ENCODE measurements around the gene AZU1.

AZU1 gene

GRCh38 chr19:855566-856120 lies 28.0 kb downstream of the AZU1 start:
- DNase-seq (ENCODE audit: low spot score), result no peak

- no peak for DNase-seq (ENCODE audit: low spot score)
These were observed 30.6 kb downstream of the AZU1 start for GRCh38 chr19:858284-858683.

- no peak for DNase-seq (ENCODE audit: low spot score)
These were observed 31.5 kb downstream of the AZU1 start, which contains the start of gene CFD for GRCh38 chr19:858868-859843. CFD (plus strand) TSS chr19:859664; CDS start chr19:859690, 26 bp downstream.

- no peak for DNase-seq (ENCODE audit: low spot score)
These were observed 33.6 kb downstream of the AZU1 start for GRCh38 chr19:861141-861755.

GRCh38 chr19:861756-862580 lies 34.3 kb downstream of the AZU1 start:
- peak; percentile 46 for DNase-seq (ENCODE audit: low spot score)

- peak; percentile 70 for DNase-seq (ENCODE audit: low spot score)
These were observed 35.1 kb downstream of the AZU1 start for GRCh38 chr19:862581-863314.

GRCh38 chr19:863315-863620 lies 35.6 kb downstream of the AZU1 start:
- DNase-seq (ENCODE audit: low spot score), result no peak

- DNase-seq (ENCODE audit: low spot score), result no peak
These were observed 39.2 kb downstream of the AZU1 start for GRCh38 chr19:866769-867300.

GRCh38 chr19:867301-867793 lies 39.7 kb downstream of the AZU1 start:
- DNase-seq (ENCODE audit: low spot score), result no peak

- DNase-seq (ENCODE audit: low spot score), result no peak
These were observed 40.3 kb downstream of the AZU1 start for GRCh38 chr19:867855-868457.

- no peak for DNase-seq (ENCODE audit: low spot score)
These were observed 41.0 kb downstream of the AZU1 start for GRCh38 chr19:868458-869244.

- no peak for DNase-seq (ENCODE audit: low spot score)
These were observed 41.9 kb downstream of the AZU1 start for GRCh38 chr19:869245-870177.

- DNase-seq (ENCODE audit: low spot score), result no peak
These were observed 42.7 kb downstream of the AZU1 start for GRCh38 chr19:870314-870713.

- DNase-seq (ENCODE audit: low spot score), result no peak
These were observed 43.3 kb downstream of the AZU1 start for GRCh38 chr19:870963-871401.

GRCh38 chr19:871446-872265 lies 44.0 kb downstream of the AZU1 start:
- no peak for DNase-seq (ENCODE audit: low spot score)

GRCh38 chr19:872266-872951 lies 44.8 kb downstream of the AZU1 start:
- DNase-seq (ENCODE audit: low spot score), result peak; percentile 82

GRCh38 chr19:873084-873483 lies 45.4 kb downstream of the AZU1 start:
- peak; percentile 79 for DNase-seq (ENCODE audit: low spot score)

Measured in CD4-positive, alpha-beta T cell treated with Interleukin-2 at 100 ng/mL for 4 hours (primary cell).